CD4-positive, alpha-beta T cell (primary cell): ENCODE results near the gene APLP2. TPM values are rescaled to one million over a fixed set of nuclear protein-coding genes. Genes with fewer than 3 reads are reported as not detected.

ENCODE experiments used
- ATAC-seq: fragments of 200-7000 bp; cut with Tn5 transposase; one replicate; pipeline ENCODE4 v1.10.0; 2022; ENCODE audit warnings: mild to moderate bottlenecking; ENCODE audit not compliant: poor library complexity
- CTCF ChIA-PET: fragments of 350-600 bp; sonication (Branson Sonifier 250); formaldehyde crosslinking; loops from one replicate; lab custom pipeline; 2021; ENCODE audit warnings: antibody characterized with exemption, inconsistent platforms; lab: Charles Lee
- POLR2A ChIA-PET: fragments of 350-600 bp; sonication (Branson Sonifier 250); formaldehyde crosslinking; loops from one replicate; lab custom pipeline; 2021; ENCODE audit warnings: antibody characterized with exemption, inconsistent platforms; lab: Charles Lee
- DNase-seq, 14 experiments: peaks; one replicate each; pipeline ENCODE4 v3.0.0-alpha.2; 2013 to 2020; ENCODE audit warnings: mixed read lengths in 2 of 14
- H3K27ac ChIP-seq, 2 donors: one replicate each; pipeline versions ENCODE4 v1.5.1 to v1.7.0; 2013; ENCODE audit warnings: low read length in 2 of 2, low read depth in 1 of 2, mild to moderate bottlenecking in 1 of 2
- H3K27me3 ChIP-seq, 2 experiments: 1 replicate in 1 of 2; 2 replicates in 1 of 2; pipeline versions ENCODE4 v1.6.1 to v1.7.0; 2013; ENCODE audit warnings: low read length in 2 of 2, control low read depth in 1 of 2, mild to moderate bottlenecking in 1 of 2, moderate library complexity in 1 of 2; ENCODE audit not compliant: insufficient read depth in 2 of 2, control insufficient read depth in 1 of 2
- H3K36me3 ChIP-seq: one replicate; pipeline ENCODE4 v1.6.1; 2013; ENCODE audit warnings: low read length, control low read depth; ENCODE audit not compliant: insufficient read depth
- H3K4me1 ChIP-seq: one replicate; pipeline ENCODE4 v1.6.1; 2013; ENCODE audit warnings: low read length, control low read depth; ENCODE audit not compliant: insufficient read depth
- H3K4me3 ChIP-seq: one replicate; pipeline ENCODE4 v1.5.1; 2013; ENCODE audit warnings: mild to moderate bottlenecking, low read length, moderate library complexity
- H3K9me3 ChIP-seq, 2 experiments: 1 replicate in 1 of 2; 2 replicates in 1 of 2; pipeline versions ENCODE4 v1.6.1 to v1.7.0; 2013; ENCODE audit warnings: low read length in 2 of 2, mild to moderate bottlenecking in 2 of 2, control low read depth in 1 of 2, moderate library complexity in 1 of 2; ENCODE audit not compliant: control insufficient read depth in 1 of 2, insufficient read depth in 1 of 2
- H3K27ac Mint-ChIP-seq: one replicate; pipeline ENCODE4 v1.8.0; 2020; ENCODE audit warnings: mixed read lengths
- H3K27me3 Mint-ChIP-seq: one replicate; pipeline ENCODE4 v1.8.0; 2021; ENCODE audit warnings: mixed read lengths
- H3K36me3 Mint-ChIP-seq: one replicate; pipeline ENCODE4 v1.8.0; 2021; ENCODE audit warnings: low read depth, mixed read lengths
- H3K4me1 Mint-ChIP-seq: one replicate; pipeline ENCODE4 v1.8.0; 2021; ENCODE audit warnings: low read depth, mixed read lengths
- H3K4me3 Mint-ChIP-seq: one replicate; pipeline ENCODE4 v1.8.0; 2020; ENCODE audit warnings: mild to moderate bottlenecking, mixed read lengths
- H3K9me3 Mint-ChIP-seq: one replicate; pipeline ENCODE4 v1.8.0; 2020; ENCODE audit warnings: mixed read lengths
- CTCF ChIP-seq: fragments of 200-600 bp; IDR thresholded peaks from one replicate; pipeline ENCODE4 v1.8.0; 2022; ENCODE audit warnings: antibody characterized with exemption, mild to moderate bottlenecking
- intact Hi-C, 2 experiments: fragments of 100-400 bp; cut with DNase I in 1 of 2; cut with micrococcal nuclease in 1 of 2; formaldehyde crosslinking; loops; one replicate each; pipeline versions ENCODE4 v1.15.1 to v1.9.0; 2023 to 2025; cut with DNase I, micrococcal nuclease
- total RNA-seq, 174 experiments: library from RNA in 2 of 174; stranded (reverse) in 2 of 174; gene quantifications; one replicate each; pipeline ENCODE4 v1.2.3 and lab custom pipeline; 2021 to 2026

The APLP2 gene
- total RNA-seq, 2 experiments from 2014 or later: 28.8 to 29.5 TPM

- TF ChIP-seq CTCF: no peak
- peaks cover 0 to 5% of the 10 kb centered on the region in 2 experiments for H3K9me3 ChIP-seq
- Mint-ChIP-seq H3K9me3 (no peaks in the 10 kb centered on the region), H3K4me1 (no peaks in the 10 kb centered on the region), H3K36me3 (no peaks in the 10 kb centered on the region), H3K27ac (no peak overlapping the region), H3K4me3 (no peak overlapping the region), H3K27me3 (peaks cover 9% of the 10 kb centered on the region)
- no peaks in the 10 kb centered on the region for H3K36me3 ChIP-seq
- H3K27me3 ChIP-seq: peaks cover 0 to 3% of the 10 kb centered on the region in 2 experiments
- ChIA-PET CTCF (no interaction called here), POLR2A (no interaction called here)
- H3K4me3 ChIP-seq: no peak overlapping the region
- ATAC-seq (no peak), DNase-seq (no peak)
- H3K4me1 ChIP-seq: no peaks in the 10 kb centered on the region
- H3K27ac ChIP-seq: no peak overlapping the region
- intact Hi-C loops: loop anchor here in 1 of 2 experiments (2.0 kb wide), 1 partner anchor 32 kb away; no protein-coding TSS in a partner anchor
Measured at GRCh38 chr11:130052567-130052966, 17.1 kb upstream of the APLP2 start.

DNA sequence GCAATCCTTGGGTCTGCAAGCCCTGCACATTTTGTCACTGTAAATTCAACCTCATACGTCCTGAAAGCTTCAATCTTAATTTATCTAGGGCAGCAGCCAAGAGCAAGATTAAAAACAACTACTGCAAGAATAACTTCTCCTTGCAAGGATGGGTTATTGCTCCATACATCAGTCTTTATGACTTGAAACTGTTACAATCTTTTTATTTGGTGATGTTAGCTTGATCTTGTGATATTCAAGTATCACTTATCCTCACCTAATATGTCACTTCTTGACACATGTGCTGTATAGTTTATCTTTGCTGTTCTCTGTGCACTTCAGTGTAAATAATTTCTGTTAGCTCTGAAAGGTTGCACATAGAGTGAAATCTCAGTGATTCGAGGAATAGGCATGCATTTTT is 14.7 kb upstream of the APLP2 start:
- ChIA-PET CTCF (interaction anchor here (1.1 to 2.0 kb wide), 2 partner anchors 76 to 77 kb away, joined by 3 to 4 read pairs; no protein-coding TSS in a partner anchor), POLR2A (no interaction called here)
- Mint-ChIP-seq H3K4me1 (no peaks in the 10 kb centered on the region), H3K27ac (no peak overlapping the region), H3K27me3 (peaks cover 21% of the 10 kb centered on the region), H3K4me3 (no peak overlapping the region), H3K36me3 (no peaks in the 10 kb centered on the region), H3K9me3 (no peaks in the 10 kb centered on the region)
- Histone ChIP-seq H3K4me1 (no peaks in the 10 kb centered on the region), H3K36me3 (no peaks in the 10 kb centered on the region), H3K27ac (no peak overlapping the region), H3K4me3 (no peak overlapping the region), H3K27me3 (peaks cover 3% of the 10 kb centered on the region in 2 experiments), H3K9me3 (peaks cover 0 to 5% of the 10 kb centered on the region in 2 experiments)
- DNase-seq (no peak), ATAC-seq (no peak)
- no peak for TF ChIP-seq CTCF
- intact Hi-C loops: no loop called here

DNA sequence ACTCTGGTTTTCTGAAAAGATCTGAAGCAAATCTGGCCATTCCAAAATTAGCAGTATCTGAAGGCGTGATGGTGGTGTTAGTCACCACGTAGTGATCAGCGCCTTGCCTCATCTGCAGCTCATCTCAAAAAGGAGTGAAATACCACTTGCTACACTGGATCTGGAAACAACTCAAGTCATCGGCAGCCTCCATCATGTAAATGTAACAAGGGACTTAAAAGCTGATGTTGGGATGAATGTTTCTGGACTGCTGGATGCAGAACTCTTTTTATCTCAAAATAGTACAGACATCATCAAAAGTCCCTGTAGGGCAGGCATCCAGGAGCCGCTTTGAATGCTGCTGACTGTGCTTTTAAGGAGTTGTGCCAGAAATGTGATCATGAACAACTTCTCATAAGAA is 14.1 kb upstream of the APLP2 start:
- intact Hi-C loops: no loop called here
- ATAC-seq (no peak), DNase-seq (peak in 2 of 14 experiments; percentile 27 to 51)
- ChIA-PET CTCF (interaction anchor here (2.0 kb wide), 1 partner anchor 77 kb away, joined by 4 read pairs; no protein-coding TSS in a partner anchor), POLR2A (no interaction called here)
- H3K27ac Mint-ChIP-seq: no peak overlapping the region
- Histone ChIP-seq H3K4me3 (no peak overlapping the region), H3K27me3 (peaks cover 3% of the 10 kb centered on the region in 2 experiments), H3K4me1 (no peaks in the 10 kb centered on the region), H3K27ac (no peak overlapping the region), H3K36me3 (no peaks in the 10 kb centered on the region), H3K9me3 (peaks cover 0 to 5% of the 10 kb centered on the region in 2 experiments)
- H3K4me3 Mint-ChIP-seq: no peak overlapping the region
- H3K27me3 Mint-ChIP-seq: peaks cover 27% of the 10 kb centered on the region
- TF ChIP-seq CTCF: no peak
- no peaks in the 10 kb centered on the region for H3K9me3 Mint-ChIP-seq
- no peaks in the 10 kb centered on the region for H3K36me3 Mint-ChIP-seq
- no peaks in the 10 kb centered on the region for H3K4me1 Mint-ChIP-seq
